GM18870 (cell line): ENCODE measurements around the gene CRHR1.

ENCODE experiments used
- ATAC-seq: cut with Tn5 transposase; IDR thresholded peaks from one replicate; pipeline ENCODE4 v1.9.1; 2021; ENCODE audit warnings: moderate library complexity; ENCODE audit not compliant: unreplicated experiment

Gene CRHR1

GRCh38 chr17:45787044-45787443, 2.9 kb downstream of the CRHR1 start:
- no peak for ATAC-seq

GRCh38 chr17:45787656-45788055, 3.5 kb downstream of the CRHR1 start:
- no peak for ATAC-seq

- no peak for ATAC-seq
Observed at GRCh38 chr17:45788057-45788456, 3.9 kb downstream of the CRHR1 start.

GRCh38 chr17:45789874-45790273, 5.8 kb downstream of the CRHR1 start:
- no peak for ATAC-seq

- no peak for ATAC-seq
Observed at GRCh38 chr17:45790296-45790922, 6.3 kb downstream of the CRHR1 start.

- no peak for ATAC-seq
Observed at GRCh38 chr17:45791041-45791582, 7.0 kb downstream of the CRHR1 start.

GRCh38 chr17:45791935-45792334, 7.8 kb downstream of the CRHR1 start:
- no peak for ATAC-seq

- no peak for ATAC-seq
Observed at GRCh38 chr17:45792437-45792836, 8.3 kb downstream of the CRHR1 start.

- ATAC-seq: no peak
Observed at GRCh38 chr17:45792995-45793755, 9.1 kb downstream of the CRHR1 start.

- no peak for ATAC-seq
Observed at GRCh38 chr17:45793999-45794540, 9.9 kb downstream of the CRHR1 start.

- ATAC-seq: no peak
Observed at GRCh38 chr17:45794840-45795239, 10.7 kb downstream of the CRHR1 start.

GRCh38 chr17:45800816-45801215, 16.7 kb downstream of the CRHR1 start:
- no peak for ATAC-seq

GRCh38 chr17:45801421-45801820, 17.3 kb downstream of the CRHR1 start:
- no peak for ATAC-seq

GRCh38 chr17:45808845-45809244, 24.7 kb downstream of the CRHR1 start:
- ATAC-seq: no peak

GRCh38 chr17:45809499-45809898, 25.4 kb downstream of the CRHR1 start:
- ATAC-seq: no peak

GRCh38 chr17:45812102-45812501, 28.0 kb downstream of the CRHR1 start:
- ATAC-seq: no peak

GRCh38 chr17:45813048-45813725, 29.1 kb downstream of the CRHR1 start:
- no peak for ATAC-seq

- no peak for ATAC-seq
Observed at GRCh38 chr17:45814622-45815606, 30.8 kb downstream of the CRHR1 start.

GRCh38 chr17:45815752-45816151, 31.6 kb downstream of the CRHR1 start:
- ATAC-seq: no peak

GRCh38 chr17:45818041-45818440, 33.9 kb downstream of the CRHR1 start:
- ATAC-seq: no peak
